Pulmonary artery endothelial cell (primary cell): ENCODE results near the gene ITGA7. TPM values are rescaled to one million over a fixed set of nuclear protein-coding genes. Genes with fewer than 3 reads are reported as not detected.
"Not testable (repeated sequence)": the region's sequence is repeated elsewhere in the genome, so short reads cannot be mapped to it uniquely, and the experiment has no call there.

Experiments
- DNase-seq: peaks from one replicate; pipeline ENCODE4 v3.0.0-alpha.2; 2011; ENCODE audit warnings: low read depth, low spot score
- total RNA-seq: library from RNA; depleted of rRNA; stranded (reverse); fragments of >200 nt; gene quantifications from 2 replicates; pipeline ENCODE4 v1.2.3, GENCODE V29; 2014

Gene ITGA7
- total RNA-seq, 1 donor from 2014 or later, result 0.20 TPM

GRCh38 chr12:55682087-55682796 lies 25.5 kb downstream of the ITGA7 start:
- DNase-seq, result no peak

GRCh38 chr12:55681142-55682077 lies 26.3 kb downstream of the ITGA7 start:
- DNase-seq, result no peak

- DNase-seq, result no peak
Observed at GRCh38 chr12:55679691-55680090, 28.0 kb downstream of the ITGA7 start.

- DNase-seq, result no peak
Observed at GRCh38 chr12:55676707-55677106, 31.0 kb downstream of the ITGA7 start.

GRCh38 chr12:55675666-55676065 lies 32.0 kb downstream of the ITGA7 start:
- no peak for DNase-seq

GRCh38 chr12:55673638-55674037 lies 34.1 kb downstream of the ITGA7 start:
- DNase-seq, result no peak

GRCh38 chr12:55671746-55672145 lies 36.0 kb downstream of the ITGA7 start:
- DNase-seq, result no peak

GRCh38 chr12:55670276-55670675 lies 37.4 kb downstream of the ITGA7 start:
- DNase-seq, result no peak

GRCh38 chr12:55666508-55666907 lies 41.2 kb downstream of the ITGA7 start:
- DNase-seq, result no peak

- no peak for DNase-seq
Observed at GRCh38 chr12:55664826-55665225, 42.9 kb downstream of the ITGA7 start.

GRCh38 chr12:55663391-55663790 lies 44.3 kb downstream of the ITGA7 start:
- no peak for DNase-seq

GRCh38 chr12:55659486-55660385 lies 48.0 kb downstream of the ITGA7 start:
- DNase-seq, result no peak

- DNase-seq, result no peak
Observed at GRCh38 chr12:55658635-55659391, 48.9 kb downstream of the ITGA7 start.

GRCh38 chr12:55658212-55658611 lies 49.5 kb downstream of the ITGA7 start:
- no peak for DNase-seq

GRCh38 chr12:55657212-55657611 lies 50.5 kb downstream of the ITGA7 start:
- no peak for DNase-seq

- DNase-seq, result no peak
Observed at GRCh38 chr12:55654511-55655214, 53.0 kb downstream of the ITGA7 start.

- no peak for DNase-seq
Observed at GRCh38 chr12:55653031-55653430, 54.7 kb downstream of the ITGA7 start.

- DNase-seq, result no peak
Observed at GRCh38 chr12:55652352-55652751, 55.4 kb downstream of the ITGA7 start.

- no peak for DNase-seq
Observed at GRCh38 chr12:55651299-55651683, 56.4 kb downstream of the ITGA7 start.

- not testable (repeated sequence) for DNase-seq
Observed at GRCh38 chr12:55650620-55651298, 56.9 kb downstream of the ITGA7 start.
